ENCODE measurements around the gene TOPORS. TPM values are rescaled to one million over a fixed set of nuclear protein-coding genes. Genes with fewer than 3 reads are reported as not detected.
A peak's percentile ranks its signal among the peaks of the same experiment; 100 is the strongest.

TOPORS gene
- total RNA-seq, 1 donor from 2014 or later: 13.9 TPM

DNA sequence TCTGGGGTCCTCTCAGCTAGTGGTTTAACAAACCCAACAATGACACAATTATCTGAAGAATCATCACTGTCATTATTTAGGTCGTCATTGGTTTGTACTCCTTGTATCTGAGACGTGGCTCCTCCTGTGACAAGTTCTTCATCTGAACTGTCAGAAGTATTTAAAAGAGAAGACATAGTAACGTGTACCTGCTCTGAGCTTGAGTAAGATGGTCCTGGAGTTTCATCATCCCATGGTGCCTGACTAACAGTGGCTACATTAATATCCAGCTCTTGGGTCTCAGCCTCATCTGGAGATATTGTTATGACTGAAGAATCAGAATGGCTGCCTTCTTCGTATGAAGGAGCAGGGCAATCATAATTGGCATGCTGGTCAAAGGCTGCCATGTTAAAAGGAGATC lies 9.3 kb downstream of the TOPORS start:
- Mint-ChIP-seq H3K4me1 (ENCODE audit: low read depth, unreplicated experiment) (no peaks in the 10 kb centered on the region), H3K27ac (ENCODE audit: unreplicated experiment) (no peak overlapping the region), H3K4me3 (ENCODE audit: unreplicated experiment) (no peak overlapping the region), H3K27me3 (ENCODE audit: unreplicated experiment) (no peaks in the 10 kb centered on the region), H3K36me3 (ENCODE audit: unreplicated experiment) (no peaks in the 10 kb centered on the region), H3K9me3 (ENCODE audit: unreplicated experiment) (no peaks in the 10 kb centered on the region)
- TF ChIP-seq, protein P1, sequence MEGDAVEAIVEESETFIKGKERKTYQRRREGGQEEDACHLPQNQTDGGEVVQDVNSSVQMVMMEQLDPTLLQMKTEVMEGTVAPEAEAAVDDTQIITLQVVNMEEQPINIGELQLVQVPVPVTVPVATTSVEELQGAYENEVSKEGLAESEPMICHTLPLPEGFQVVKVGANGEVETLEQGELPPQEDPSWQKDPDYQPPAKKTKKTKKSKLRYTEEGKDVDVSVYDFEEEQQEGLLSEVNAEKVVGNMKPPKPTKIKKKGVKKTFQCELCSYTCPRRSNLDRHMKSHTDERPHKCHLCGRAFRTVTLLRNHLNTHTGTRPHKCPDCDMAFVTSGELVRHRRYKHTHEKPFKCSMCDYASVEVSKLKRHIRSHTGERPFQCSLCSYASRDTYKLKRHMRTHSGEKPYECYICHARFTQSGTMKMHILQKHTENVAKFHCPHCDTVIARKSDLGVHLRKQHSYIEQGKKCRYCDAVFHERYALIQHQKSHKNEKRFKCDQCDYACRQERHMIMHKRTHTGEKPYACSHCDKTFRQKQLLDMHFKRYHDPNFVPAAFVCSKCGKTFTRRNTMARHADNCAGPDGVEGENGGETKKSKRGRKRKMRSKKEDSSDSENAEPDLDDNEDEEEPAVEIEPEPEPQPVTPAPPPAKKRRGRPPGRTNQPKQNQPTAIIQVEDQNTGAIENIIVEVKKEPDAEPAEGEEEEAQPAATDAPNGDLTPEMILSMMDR (IDR thresholded peaks at IDR 0.05; ENCODE audit: partially characterized antibody, unreplicated experiment): no peak
- no peak for DNase-seq

DNA sequence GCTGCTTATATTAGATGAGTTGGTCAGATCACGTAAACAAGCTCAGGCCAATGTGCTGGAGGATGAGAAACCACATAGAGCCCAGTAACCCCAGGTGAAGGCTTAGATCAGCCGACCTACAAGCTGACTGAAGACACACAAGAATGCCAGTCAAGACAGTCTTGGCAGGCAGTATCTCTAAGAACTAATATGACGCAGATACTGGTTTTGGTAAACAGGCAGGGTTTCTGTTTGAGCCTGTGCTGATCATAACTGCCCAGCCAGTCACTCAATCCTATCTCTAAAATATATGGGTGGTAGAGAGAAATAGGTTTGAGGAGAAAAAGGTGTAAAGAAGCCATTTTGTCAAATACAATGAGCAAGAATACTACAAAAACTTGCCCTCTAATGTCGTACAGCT lies 18.6 kb downstream of the TOPORS start:
- TF ChIP-seq, protein P1 (IDR thresholded peaks at IDR 0.05; ENCODE audit: partially characterized antibody, unreplicated experiment): no peak
- Mint-ChIP-seq H3K36me3 (ENCODE audit: unreplicated experiment) (peaks cover 4% of the 10 kb centered on the region), H3K27me3 (ENCODE audit: unreplicated experiment) (no peaks in the 10 kb centered on the region), H3K4me3 (ENCODE audit: unreplicated experiment) (no peak overlapping the region), H3K9me3 (ENCODE audit: unreplicated experiment) (no peaks in the 10 kb centered on the region), H3K4me1 (ENCODE audit: low read depth, unreplicated experiment) (no peaks in the 10 kb centered on the region), H3K27ac (ENCODE audit: unreplicated experiment) (no peak overlapping the region)
- DNase-seq: no peak

GRCh38 chr9:32533336-32533735 lies 19.1 kb downstream of the TOPORS start:
- H3K27me3 Mint-ChIP-seq (ENCODE audit: unreplicated experiment): no peaks in the 10 kb centered on the region
- no peak for DNase-seq
- H3K4me3 Mint-ChIP-seq (ENCODE audit: unreplicated experiment): no peak overlapping the region
- TF ChIP-seq, protein P1 (IDR thresholded peaks at IDR 0.05; ENCODE audit: partially characterized antibody, unreplicated experiment): no peak
- H3K27ac Mint-ChIP-seq (ENCODE audit: unreplicated experiment): no peak overlapping the region
- H3K4me1 Mint-ChIP-seq (ENCODE audit: low read depth, unreplicated experiment): no peaks in the 10 kb centered on the region
- peaks cover 4% of the 10 kb centered on the region for H3K36me3 Mint-ChIP-seq (ENCODE audit: unreplicated experiment)
- no peaks in the 10 kb centered on the region for H3K9me3 Mint-ChIP-seq (ENCODE audit: unreplicated experiment)

DNA sequence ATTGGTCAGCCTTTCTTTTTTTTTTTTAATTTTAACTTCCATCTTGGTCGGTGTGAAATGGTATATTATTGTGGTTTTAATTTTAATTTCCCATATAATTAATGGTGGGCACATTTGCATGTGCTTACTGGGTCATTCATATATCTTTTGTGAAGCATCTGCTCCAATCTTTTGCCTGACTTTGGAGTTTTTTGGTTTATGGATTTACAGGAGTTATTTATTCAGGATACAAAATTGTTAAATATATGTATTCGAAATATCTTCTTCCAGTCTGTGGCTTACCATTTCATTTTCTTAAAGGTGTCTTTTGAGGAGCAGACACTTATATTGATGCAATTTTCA lies 25.7 kb downstream of the TOPORS start:
- Mint-ChIP-seq H3K4me3 (ENCODE audit: unreplicated experiment) (peak overlapping the region; percentile 94), H3K27me3 (ENCODE audit: unreplicated experiment) (peaks cover 2% of the 10 kb centered on the region), H3K9me3 (ENCODE audit: unreplicated experiment) (peaks cover 4% of the 10 kb centered on the region), H3K27ac (ENCODE audit: unreplicated experiment) (no peak overlapping the region), H3K4me1 (ENCODE audit: low read depth, unreplicated experiment) (peaks cover 11% of the 10 kb centered on the region), H3K36me3 (ENCODE audit: unreplicated experiment) (peaks cover 8% of the 10 kb centered on the region)
- no peak for DNase-seq
- TF ChIP-seq, protein P1 (IDR thresholded peaks at IDR 0.05; ENCODE audit: partially characterized antibody, unreplicated experiment): no peak

DNA sequence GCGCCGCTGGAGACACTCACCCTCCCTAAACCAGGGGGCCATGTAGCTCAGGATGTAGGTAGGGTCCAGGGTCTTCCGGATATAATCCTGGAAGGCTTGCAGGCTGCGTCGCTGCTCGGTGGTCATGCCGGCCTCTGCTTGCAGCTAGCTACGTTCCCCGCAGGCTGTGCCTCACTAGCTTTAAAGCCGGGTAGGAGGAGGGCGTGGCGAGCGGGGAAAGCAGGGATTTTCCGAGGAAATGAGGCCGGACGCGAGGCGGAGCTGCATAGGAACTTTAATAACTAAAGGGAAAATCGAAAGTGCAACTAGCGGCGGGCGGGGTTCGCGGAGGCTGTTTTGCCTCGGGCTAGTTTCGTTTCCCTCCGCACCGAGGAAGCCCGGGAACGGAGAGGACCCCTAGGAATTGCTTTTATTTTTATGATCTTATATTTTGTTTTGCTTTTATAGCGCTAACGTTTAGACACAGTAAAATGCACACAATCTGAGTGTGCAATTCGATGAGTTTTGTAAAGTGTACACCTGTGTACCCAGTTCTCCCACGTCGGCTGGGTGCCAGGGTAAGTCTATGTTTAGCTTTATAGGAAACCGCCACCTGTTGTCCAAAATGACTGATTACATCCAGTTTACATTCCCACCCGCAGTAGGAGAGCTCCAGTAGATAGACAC lies 26.2 kb downstream of the TOPORS start, which contains the start of gene RIGI:
Gene RIGI, minus strand, starts transcription at position 156 of the 666 bp plus-strand sequence. Its CDS starts 30 bp downstream, at position 126.
- Mint-ChIP-seq H3K4me1 (ENCODE audit: low read depth, unreplicated experiment) (peaks cover 11% of the 10 kb centered on the region), H3K27ac (ENCODE audit: unreplicated experiment) (peak within 1 kb of the TSS; percentile 28)

More for the DNA sequence above, 26.2 kb downstream of the TOPORS start, which contains the start of gene RIGI:
- TF ChIP-seq, protein P1 (IDR thresholded peaks at IDR 0.05; ENCODE audit: partially characterized antibody, unreplicated experiment): no peak
- Mint-ChIP-seq H3K4me3 (ENCODE audit: unreplicated experiment) (peak within 1 kb of the TSS; percentile 94), H3K27me3 (ENCODE audit: unreplicated experiment) (peaks cover 2% of the 10 kb centered on the region), H3K36me3 (ENCODE audit: unreplicated experiment) (peaks cover 6% of the 10 kb centered on the region), H3K9me3 (ENCODE audit: unreplicated experiment) (peaks cover 4% of the 10 kb centered on the region)
- peak; percentile 75 for DNase-seq
